GM19372 (cell line): ENCODE measurements around the gene RAB27A.
"Not testable (repeated sequence)": the region's sequence is repeated elsewhere in the genome, so short reads cannot be mapped to it uniquely, and the experiment has no call there.

Experiments
- ATAC-seq: cut with Tn5 transposase; IDR thresholded peaks from one replicate; pipeline ENCODE4 v1.9.1; 2021; ENCODE audit warnings: mild to moderate bottlenecking, low read depth, moderate library complexity; ENCODE audit not compliant: unreplicated experiment

Gene RAB27A

DNA sequence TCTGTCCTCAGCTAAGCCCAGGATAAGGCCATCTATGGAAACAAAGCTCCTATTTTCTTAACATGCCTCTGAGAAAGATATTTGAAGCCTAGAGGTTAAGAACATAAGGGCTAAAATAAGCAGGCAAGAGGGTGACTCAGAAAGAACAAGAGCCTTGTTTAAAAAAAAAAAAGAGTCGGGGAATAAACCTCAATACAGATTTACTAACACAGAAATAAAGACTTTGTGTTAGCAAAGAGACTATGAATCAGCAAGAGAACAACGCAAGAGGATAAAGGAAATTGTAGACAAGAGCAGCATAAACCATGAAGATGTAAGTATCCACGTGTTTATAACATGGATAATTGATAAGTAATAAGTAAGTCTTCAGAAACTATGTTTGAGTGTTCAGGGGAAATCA lies 36.0 kb downstream of the RAB27A start:
- no peak for ATAC-seq

DNA sequence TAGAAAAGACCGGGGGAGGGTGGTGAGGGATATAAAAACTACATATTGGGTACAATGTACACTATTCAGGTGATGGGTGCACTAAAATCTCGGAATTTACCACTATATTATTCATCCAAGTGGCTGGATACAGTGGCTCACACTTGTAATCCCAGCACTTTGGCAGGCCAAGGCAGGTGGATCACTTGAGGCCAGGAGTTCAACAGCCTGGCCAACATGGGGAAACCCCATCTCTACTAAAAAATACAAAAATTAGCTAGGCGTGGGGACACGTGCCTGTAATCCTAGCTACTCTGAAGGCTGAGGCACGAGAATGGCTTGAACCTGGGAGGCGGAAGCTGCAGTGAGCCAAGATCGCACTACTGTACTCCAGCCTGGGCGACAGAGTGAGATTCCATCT lies 37.4 kb downstream of the RAB27A start:
- not testable (repeated sequence) for ATAC-seq

DNA sequence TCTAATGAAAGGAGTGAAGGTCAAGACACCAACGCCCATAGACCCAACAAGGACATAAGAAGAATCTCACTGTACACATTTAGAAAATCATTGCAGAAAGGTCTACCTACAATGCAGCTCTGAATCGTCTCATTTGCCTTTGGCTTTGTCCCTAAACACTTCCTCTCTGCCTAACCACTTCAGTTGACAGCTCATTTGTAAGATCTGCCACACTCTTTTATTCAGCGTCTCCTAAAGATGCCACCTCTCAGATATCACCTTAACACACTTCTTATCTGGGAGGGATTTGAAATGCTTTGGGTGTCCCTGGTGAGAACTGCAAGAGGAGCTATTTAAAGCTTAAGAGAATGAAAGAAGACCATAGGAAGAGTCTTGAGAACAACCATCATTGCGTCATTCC lies 38.7 kb downstream of the RAB27A start:
- no peak for ATAC-seq

DNA sequence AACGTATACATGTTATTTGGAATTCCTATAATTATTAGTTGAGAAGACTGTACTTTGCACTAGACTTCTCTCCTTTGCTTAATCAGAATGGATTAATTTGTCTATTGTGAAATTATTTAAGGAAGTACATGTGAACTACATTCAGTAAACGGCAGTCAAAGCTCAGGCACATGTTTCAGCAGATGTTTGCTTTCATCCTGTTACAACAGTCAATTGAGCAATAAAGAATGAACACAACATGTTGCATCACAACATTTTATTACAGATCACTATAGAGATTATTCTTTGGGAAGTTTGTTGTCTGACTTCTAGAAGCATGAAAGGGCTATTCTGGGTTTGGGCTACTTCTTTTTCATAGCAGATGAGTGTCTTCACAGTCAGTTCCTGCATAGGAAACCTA lies 39.2 kb downstream of the RAB27A start:
- ATAC-seq = no peak

- ATAC-seq = not testable (repeated sequence)
These were observed 39.7 kb downstream of the RAB27A start for GRCh38 chr15:55249885-55250284.

DNA sequence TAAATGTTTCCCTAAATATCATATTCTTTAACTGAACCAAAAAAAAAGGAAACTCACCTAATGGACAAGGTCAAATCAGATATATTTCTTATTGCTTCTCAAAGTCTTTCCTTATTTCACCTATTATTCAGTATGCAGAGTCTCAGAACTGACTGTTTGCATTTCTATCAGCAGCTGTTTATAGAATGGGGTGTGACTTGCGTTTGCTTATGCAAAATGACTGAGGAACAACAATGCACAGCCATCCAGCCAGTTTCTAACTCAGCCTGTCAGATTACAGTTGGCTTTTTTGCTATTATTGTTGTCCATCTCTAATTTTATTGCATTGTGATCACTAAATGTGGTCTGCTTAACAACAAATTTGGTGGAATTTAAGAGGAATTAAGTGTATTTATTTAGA lies 40.7 kb downstream of the RAB27A start:
- ATAC-seq = no peak

- no peak for ATAC-seq
These were observed 41.7 kb downstream of the RAB27A start for GRCh38 chr15:55247766-55248427.

DNA sequence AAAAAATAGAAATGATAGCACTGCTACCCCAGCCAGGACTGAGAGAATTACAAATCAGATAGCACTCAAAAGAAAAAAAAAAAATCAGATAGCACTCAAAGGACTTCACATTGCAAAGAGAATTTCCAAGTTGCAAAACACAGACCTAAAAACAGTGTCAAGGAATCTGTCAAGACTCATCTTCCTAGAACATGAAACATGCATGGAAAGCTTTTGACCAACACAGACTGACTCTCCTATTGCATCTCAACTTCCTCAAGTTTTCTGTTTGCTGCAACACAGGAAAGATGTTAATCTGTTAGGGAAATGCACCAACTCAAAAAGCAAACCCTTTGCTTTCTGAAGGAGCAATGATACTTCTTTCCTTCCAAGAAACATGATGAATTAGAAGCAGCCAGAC lies 42.3 kb downstream of the RAB27A start:
- no peak for ATAC-seq

GRCh38 chr15:55246567-55246966 lies 43.0 kb downstream of the RAB27A start:
- ATAC-seq = no peak

DNA sequence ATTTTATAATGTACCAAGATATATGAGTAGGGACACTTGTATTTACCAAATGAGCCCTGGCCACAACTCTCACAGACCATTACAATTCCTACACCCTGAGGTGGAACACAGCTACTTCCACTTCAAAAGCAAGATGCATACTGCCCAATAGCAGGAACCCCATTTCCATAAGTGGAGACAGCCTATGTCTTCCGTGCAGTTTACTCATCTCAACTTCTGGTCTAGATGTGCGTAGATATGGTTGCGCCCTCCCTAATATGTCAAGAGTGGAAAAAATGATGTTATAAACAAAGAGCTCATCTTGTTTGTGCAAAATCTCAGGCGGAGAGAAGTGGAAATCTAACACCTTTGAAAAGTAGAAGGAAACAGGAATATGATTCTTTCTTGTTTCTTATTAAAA lies 44.6 kb downstream of the RAB27A start:
- ATAC-seq = no peak

DNA sequence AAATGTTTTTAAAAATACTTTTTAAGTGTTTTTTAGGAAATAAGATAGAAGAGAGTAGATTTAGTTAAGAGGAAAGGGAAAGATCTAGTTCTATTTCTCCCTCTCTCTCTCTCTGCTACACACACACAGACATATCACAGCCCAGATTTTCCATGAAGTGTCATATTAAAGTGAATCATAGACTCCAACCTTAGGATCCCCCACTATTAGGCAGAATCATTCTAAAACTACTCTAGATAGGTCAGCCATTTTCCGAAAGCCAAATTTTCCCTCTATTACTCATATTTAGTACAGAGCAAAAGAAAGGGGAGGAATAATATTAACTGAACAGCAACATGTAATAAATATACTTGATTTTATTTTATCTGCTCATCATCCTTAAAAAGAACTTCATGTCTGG lies 47.7 kb downstream of the RAB27A start:
- ATAC-seq = no peak

- ATAC-seq = no peak
These were observed 48.4 kb downstream of the RAB27A start for GRCh38 chr15:55241186-55241585.

GRCh38 chr15:55240125-55240760 lies 49.4 kb downstream of the RAB27A start:
- ATAC-seq = no peak

GRCh38 chr15:55239440-55240124 lies 50.0 kb downstream of the RAB27A start:
- ATAC-seq = no peak

DNA sequence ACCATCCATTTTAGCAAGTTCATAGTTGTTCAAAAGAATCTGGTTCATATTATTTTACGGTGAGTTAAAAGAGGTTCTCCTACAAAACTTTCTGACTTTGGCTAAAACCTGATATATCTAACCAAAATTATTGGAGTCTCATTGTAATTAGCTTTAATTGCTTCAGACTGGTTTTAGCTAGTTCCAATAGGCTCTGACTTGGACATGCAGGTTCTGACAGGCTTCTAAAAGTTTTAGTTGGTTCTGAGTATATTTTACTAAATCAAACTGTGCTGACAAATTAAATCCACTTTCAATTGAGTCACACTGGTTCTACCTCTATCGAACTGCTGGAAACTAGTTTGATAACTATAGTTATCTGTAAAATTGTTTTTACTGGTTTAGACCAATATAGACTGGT lies 50.7 kb downstream of the RAB27A start:
- ATAC-seq = no peak

- no peak for ATAC-seq
These were observed 52.1 kb downstream of the RAB27A start for GRCh38 chr15:55237219-55238130.

- no peak for ATAC-seq
These were observed 54.0 kb downstream of the RAB27A start for GRCh38 chr15:55235546-55236036.

- ATAC-seq = no peak
These were observed 54.9 kb downstream of the RAB27A start for GRCh38 chr15:55234800-55235104.

- no peak for ATAC-seq
These were observed 55.4 kb downstream of the RAB27A start for GRCh38 chr15:55234104-55234799.

GRCh38 chr15:55231455-55231854 lies 58.2 kb downstream of the RAB27A start:
- ATAC-seq = no peak
